Upper lobe of left lung (tissue), 6 donors: ENCODE results near the gene LRRC23. TPM values are rescaled to one million over a fixed set of nuclear protein-coding genes. Genes with fewer than 3 reads are reported as not detected.

Experiments used
- ATAC-seq, 2 donors: fragments of 200-7000 bp; cut with Tn5 transposase; one replicate each; pipeline ENCODE4 v1.9.1; 2022; ENCODE audit warnings: mild to moderate bottlenecking in 2 of 2, moderate library complexity in 2 of 2; ENCODE audit not compliant: low FRiP score in 2 of 2
- DNase-seq, 2 donors: peaks; one replicate each; pipeline ENCODE4 v3.0.0-alpha.2; 2019 to 2020
- H3K27ac ChIP-seq, 4 donors: fragments of 200-600 bp; sonication (generic); one replicate each; pipeline ENCODE4 v1.5.1; 2016 to 2019
- H3K27me3 ChIP-seq, 4 donors: fragments of 200-600 bp; sonication (generic); one replicate each; pipeline ENCODE4 v1.5.1; 2017 to 2019
- H3K36me3 ChIP-seq, 4 donors: fragments of 200-600 bp; sonication (generic); one replicate each; pipeline ENCODE4 v1.5.1; 2016 to 2019
- H3K4me1 ChIP-seq, 4 donors: fragments of 200-600 bp; sonication (generic); one replicate each; pipeline ENCODE4 v1.5.1; 2018 to 2019
- H3K4me3 ChIP-seq, 4 donors: fragments of 200-600 bp; sonication (generic); one replicate each; pipeline ENCODE4 v1.5.1; 2017 to 2019; ENCODE audit warnings: mild to moderate bottlenecking in 2 of 4, moderate library complexity in 1 of 4
- H3K9me3 ChIP-seq, 4 donors: fragments of 200-600 bp; sonication (generic); one replicate each; pipeline ENCODE4 v1.5.1; 2018 to 2019
- CTCF ChIP-seq, 6 experiments: fragments of 450-650 bp in 4 of 6; fragments of 200-600 bp in 2 of 6; sonication (generic) in 2 of 6; IDR thresholded peaks; one replicate each; pipeline ENCODE4 v1.5.1; 2016 to 2019; ENCODE audit warnings: antibody characterized with exemption in 6 of 6
- EP300 ChIP-seq, 4 donors: sonication (generic); formaldehyde crosslinking; IDR thresholded peaks; one replicate each; pipeline ENCODE4 v1.5.1; 2017; ENCODE audit warnings: antibody characterized with exemption in 4 of 4, control low read depth in 2 of 4
- POLR2A ChIP-seq, 4 donors: fragments of 450-650 bp; IDR thresholded peaks; one replicate each; pipeline ENCODE4 v1.5.1; 2016 to 2017; ENCODE audit warnings: antibody characterized with exemption in 4 of 4, mild to moderate bottlenecking in 2 of 4
- POLR2AphosphoS5 ChIP-seq, 2 donors: sonication (generic); formaldehyde crosslinking; IDR thresholded peaks; one replicate each; pipeline ENCODE4 v1.5.1; 2017; ENCODE audit warnings: antibody characterized with exemption in 2 of 2
- WGBS, 2 donors: methylation state at CpG; one replicate each; pipeline ENCODE4 v1.1.5; 2017 to 2018; 5-methylcytosine and 5-hydroxymethylcytosine counted together
- total RNA-seq, 6 donors: library from RNA; depleted of rRNA in 4 of 6; stranded (reverse); fragments of >200 nt in 4 of 6; gene quantifications; one replicate each; pipeline versions ENCODE4 v1.1.0 to v1.2.1, GENCODE V29; 2016 to 2021
- donor health status: DM: no; HTN: no; CAD: no; lungs with moderate emphysema.
- donor health status: DM: no; HTN: yes; CAD: no; lungs with severe emphysema.

Gene LRRC23
- total RNA-seq, 6 donors from 2014 or later = 12.0 to 83.2 (median 29.1) TPM

GRCh38 chr12:6953442-6954315, 49.1 kb downstream of the LRRC23 start:
- Histone ChIP-seq H3K36me3 (peaks cover 0 to 21% (median 13%) of the 10 kb centered on the region in 4 donors), H3K4me3 (peak overlapping the region in 3 of 4 donors; percentile 43 to 54 (median 51)), H3K9me3 (no peaks in the 10 kb centered on the region), H3K27ac (peak overlapping the region; percentile 81 to 97 (median 88)), H3K4me1 (peaks cover 31 to 72% (median 57%) of the 10 kb centered on the region in 4 donors), H3K27me3 (no peaks in the 10 kb centered on the region)
- ATAC-seq (peak; percentile 54 to 77), DNase-seq (peak in 1 of 2 donors; percentile 75)
- 39 to 56% methylated on average over 22 to 24 of the region's 24 CpGs for WGBS, 2 donors
- TF ChIP-seq CTCF (IDR thresholded peaks at IDR 0.05) = no peak
- peak in 1 of 2 donors; percentile 23 for TF ChIP-seq POLR2AphosphoS5 (IDR thresholded peaks at IDR 0.05)
- no peak for TF ChIP-seq EP300 (IDR thresholded peaks at IDR 0.05)
- TF ChIP-seq POLR2A (IDR thresholded peaks at IDR 0.05) = peak in 1 of 4 donors; percentile 80

- no peaks in the 10 kb centered on the region for H3K9me3 ChIP-seq
- DNase-seq = no peak
- WGBS, 2 donors = 71 to 78% methylated on average over 7 to 20 of the region's 21 CpGs
- peaks cover 38 to 72% (median 60%) of the 10 kb centered on the region in 4 donors for H3K4me1 ChIP-seq
- no peak for ATAC-seq
- peaks cover 0 to 21% (median 13%) of the 10 kb centered on the region in 4 donors for H3K36me3 ChIP-seq
- peak overlapping the region; percentile 81 to 97 (median 88) for H3K27ac ChIP-seq
- peak overlapping the region in 2 of 4 donors; percentile 51 to 54 for H3K4me3 ChIP-seq
- H3K27me3 ChIP-seq = no peaks in the 10 kb centered on the region
- TF ChIP-seq EP300 (IDR thresholded peaks at IDR 0.05) (no peak), POLR2A (IDR thresholded peaks at IDR 0.05) (no peak), CTCF (IDR thresholded peaks at IDR 0.05) (no peak), POLR2AphosphoS5 (IDR thresholded peaks at IDR 0.05) (no peak)
These were observed 49.9 kb downstream of the LRRC23 start for GRCh38 chr12:6954316-6955107.

GRCh38 chr12:6955108-6956020, 50.7 kb downstream of the LRRC23 start:
- H3K36me3 ChIP-seq = peaks cover 0 to 22% (median 16%) of the 10 kb centered on the region in 4 donors
- DNase-seq (no peak), ATAC-seq (no peak)
- H3K27ac ChIP-seq = peak overlapping the region in 3 of 4 donors; percentile 81 to 97 (median 92)
- peaks cover 46 to 76% (median 65%) of the 10 kb centered on the region in 4 donors for H3K4me1 ChIP-seq
- 80 to 93% methylated on average over 17 to 18 of the region's 22 CpGs for WGBS, 2 donors
- no peaks in the 10 kb centered on the region for H3K27me3 ChIP-seq
- H3K9me3 ChIP-seq = no peaks in the 10 kb centered on the region
- peak overlapping the region in 1 of 4 donors; percentile 54 for H3K4me3 ChIP-seq
- TF ChIP-seq POLR2A (IDR thresholded peaks at IDR 0.05) (no peak), CTCF (IDR thresholded peaks at IDR 0.05) (no peak), POLR2AphosphoS5 (IDR thresholded peaks at IDR 0.05) (no peak), EP300 (IDR thresholded peaks at IDR 0.05) (no peak)

- WGBS, 2 donors = 79 to 83% methylated on average over 18 to 25 of the region's 28 CpGs
- Histone ChIP-seq H3K9me3 (no peaks in the 10 kb centered on the region), H3K36me3 (peaks cover 0 to 24% (median 16%) of the 10 kb centered on the region in 4 donors), H3K27me3 (no peaks in the 10 kb centered on the region), H3K4me3 (no peak overlapping the region), H3K27ac (peak overlapping the region in 2 of 4 donors; percentile 91 to 97), H3K4me1 (peaks cover 54 to 79% (median 69%) of the 10 kb centered on the region in 4 donors)
- no peak for TF ChIP-seq CTCF (IDR thresholded peaks at IDR 0.05)
- DNase-seq (no peak), ATAC-seq (no peak)
These were observed 51.6 kb downstream of the LRRC23 start for GRCh38 chr12:6956021-6956727.
